Suprapubic skin (tissue), 4 donors: ENCODE results near the gene COBLL1.

Experiments used
- EP300 ChIP-seq: sonication (generic); formaldehyde crosslinking; IDR thresholded peaks from one replicate; pipeline ENCODE4 v1.6.1; 2017; ENCODE audit warnings: antibody characterized with exemption
- POLR2A ChIP-seq, 2 donors: fragments of 450-650 bp; IDR thresholded peaks; one replicate each; pipeline ENCODE4 v1.6.1; 2017; ENCODE audit warnings: antibody characterized with exemption in 2 of 2, mild to moderate bottlenecking in 2 of 2, moderate library complexity in 2 of 2
- POLR2AphosphoS5 ChIP-seq, 3 donors: sonication (generic); formaldehyde crosslinking; IDR thresholded peaks; one replicate each; pipeline ENCODE4 v1.6.1; 2017; ENCODE audit warnings: antibody characterized with exemption in 3 of 3
- TF ChIP-seq, protein P1 (sequence below), 2 donors: fragments of 200-600 bp in 1 of 2; fragments of 450-650 bp in 1 of 2; sonication (generic) in 1 of 2; IDR thresholded peaks; one replicate each; pipeline ENCODE4 v1.5.1; 2016 to 2019; ENCODE audit warnings: antibody characterized with exemption in 2 of 2, mild to moderate bottlenecking in 1 of 2, moderate library complexity in 1 of 2

- TF ChIP-seq, protein P1, sequence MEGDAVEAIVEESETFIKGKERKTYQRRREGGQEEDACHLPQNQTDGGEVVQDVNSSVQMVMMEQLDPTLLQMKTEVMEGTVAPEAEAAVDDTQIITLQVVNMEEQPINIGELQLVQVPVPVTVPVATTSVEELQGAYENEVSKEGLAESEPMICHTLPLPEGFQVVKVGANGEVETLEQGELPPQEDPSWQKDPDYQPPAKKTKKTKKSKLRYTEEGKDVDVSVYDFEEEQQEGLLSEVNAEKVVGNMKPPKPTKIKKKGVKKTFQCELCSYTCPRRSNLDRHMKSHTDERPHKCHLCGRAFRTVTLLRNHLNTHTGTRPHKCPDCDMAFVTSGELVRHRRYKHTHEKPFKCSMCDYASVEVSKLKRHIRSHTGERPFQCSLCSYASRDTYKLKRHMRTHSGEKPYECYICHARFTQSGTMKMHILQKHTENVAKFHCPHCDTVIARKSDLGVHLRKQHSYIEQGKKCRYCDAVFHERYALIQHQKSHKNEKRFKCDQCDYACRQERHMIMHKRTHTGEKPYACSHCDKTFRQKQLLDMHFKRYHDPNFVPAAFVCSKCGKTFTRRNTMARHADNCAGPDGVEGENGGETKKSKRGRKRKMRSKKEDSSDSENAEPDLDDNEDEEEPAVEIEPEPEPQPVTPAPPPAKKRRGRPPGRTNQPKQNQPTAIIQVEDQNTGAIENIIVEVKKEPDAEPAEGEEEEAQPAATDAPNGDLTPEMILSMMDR (IDR thresholded peaks at IDR 0.05): no peak
- no peak for TF ChIP-seq POLR2A (IDR thresholded peaks at IDR 0.05)
- TF ChIP-seq POLR2AphosphoS5 (IDR thresholded peaks at IDR 0.05): no peak
- no peak for TF ChIP-seq EP300
Measured at GRCh38 chr2:164655750-164656149, 185.9 kb downstream of the COBLL1 start.
